NCI-H748 (cell line): Measurements from ENCODE around the gene ST3GAL4.

Experiments used
- DNase-seq: peaks from one replicate; lab custom pipeline; 2025; ENCODE audit not compliant: unreplicated experiment; lab: John Stamatoyannopoulos, UW

Gene ST3GAL4

GRCh38 chr11:126405374-126405773 is 49.9 kb downstream of the ST3GAL4 start:
- DNase-seq = peak; percentile 5

DNA sequence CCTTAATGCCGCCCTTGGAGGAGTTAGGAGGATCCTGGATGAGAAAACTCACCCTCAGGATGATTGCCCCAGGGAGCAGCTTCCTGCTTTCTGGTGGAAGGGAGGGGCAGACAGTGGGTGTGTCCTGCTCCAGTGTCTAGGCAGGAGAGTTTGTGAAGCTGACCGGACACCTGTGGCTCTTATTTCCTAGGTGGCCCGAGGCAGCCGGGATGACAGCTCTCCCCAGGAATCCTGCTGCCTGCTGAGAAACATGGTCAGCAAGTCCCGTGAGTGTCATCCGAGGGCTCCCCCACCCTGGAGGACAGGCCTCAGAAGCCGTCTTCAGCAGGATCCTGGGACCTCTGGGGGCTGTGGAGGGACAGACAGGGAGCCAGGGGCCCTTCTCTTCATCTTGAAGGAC is 50.4 kb downstream of the ST3GAL4 start:
- DNase-seq = no peak

GRCh38 chr11:126406368-126406767 is 50.9 kb downstream of the ST3GAL4 start:
- no peak for DNase-seq

GRCh38 chr11:126407101-126407521 is 51.6 kb downstream of the ST3GAL4 start:
- no peak for DNase-seq

GRCh38 chr11:126407682-126408288 is 52.3 kb downstream of the ST3GAL4 start:
- no peak for DNase-seq

GRCh38 chr11:126408496-126408895 is 53.0 kb downstream of the ST3GAL4 start:
- DNase-seq = no peak

DNA sequence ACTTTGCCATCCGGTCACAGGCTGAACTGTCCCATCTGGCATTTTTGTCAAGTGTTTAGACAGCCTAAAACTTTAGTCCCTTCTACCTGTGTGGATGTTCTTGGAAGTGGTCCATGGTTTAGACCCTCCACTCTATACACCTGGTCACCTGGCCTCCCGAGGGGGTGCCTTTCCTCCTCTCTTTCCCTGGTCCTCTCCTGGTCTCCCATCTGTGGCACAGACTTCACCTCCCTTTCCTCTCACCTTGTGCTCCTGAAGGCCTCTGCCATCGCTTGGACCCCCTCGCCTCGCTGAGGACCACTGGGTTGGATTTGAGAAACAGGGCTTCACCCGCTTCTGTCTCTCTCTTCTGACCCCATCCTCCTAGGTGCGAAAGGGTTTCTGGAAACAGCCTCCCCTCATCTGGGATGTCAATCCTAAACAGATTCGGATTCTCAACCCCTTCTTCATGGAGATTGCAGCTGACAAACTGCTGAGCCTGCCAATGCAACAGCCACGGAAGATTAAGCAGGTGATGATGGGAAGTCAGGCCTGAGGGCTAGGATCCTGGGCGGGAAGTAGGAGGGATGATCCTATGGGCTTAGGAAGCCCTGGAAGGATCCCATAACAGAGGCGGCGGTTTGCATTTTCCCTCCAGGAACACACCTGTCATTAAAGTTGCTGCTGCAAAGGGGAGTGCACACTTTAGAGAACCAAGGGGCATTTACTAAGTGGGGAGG is 53.6 kb downstream of the ST3GAL4 start:
- DNase-seq = no peak

GRCh38 chr11:126409620-126409985 is 54.1 kb downstream of the ST3GAL4 start:
- no peak for DNase-seq

DNA sequence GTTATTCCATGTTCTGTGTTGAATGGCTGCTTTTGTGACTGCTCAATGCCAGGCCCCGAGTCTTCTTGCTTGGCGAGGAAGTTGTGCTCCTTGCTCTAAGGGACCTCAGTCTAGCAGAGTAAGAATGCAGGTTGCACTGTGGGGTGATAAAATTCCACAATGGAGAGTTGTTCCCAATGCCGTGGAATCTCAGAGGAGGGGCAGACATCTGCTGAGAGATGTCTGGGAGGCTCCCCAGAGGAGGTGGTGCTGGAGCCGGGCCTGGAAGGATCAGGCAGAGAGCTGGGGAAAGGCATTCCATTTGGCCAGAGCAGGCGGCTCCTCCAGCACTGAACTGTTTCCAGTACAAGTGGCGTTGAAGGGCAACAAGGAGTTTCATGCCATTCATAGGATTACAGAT is 55.2 kb downstream of the ST3GAL4 start:
- no peak for DNase-seq

- no peak for DNase-seq
These were observed 56.5 kb downstream of the ST3GAL4 start for GRCh38 chr11:126411971-126412381.

DNA sequence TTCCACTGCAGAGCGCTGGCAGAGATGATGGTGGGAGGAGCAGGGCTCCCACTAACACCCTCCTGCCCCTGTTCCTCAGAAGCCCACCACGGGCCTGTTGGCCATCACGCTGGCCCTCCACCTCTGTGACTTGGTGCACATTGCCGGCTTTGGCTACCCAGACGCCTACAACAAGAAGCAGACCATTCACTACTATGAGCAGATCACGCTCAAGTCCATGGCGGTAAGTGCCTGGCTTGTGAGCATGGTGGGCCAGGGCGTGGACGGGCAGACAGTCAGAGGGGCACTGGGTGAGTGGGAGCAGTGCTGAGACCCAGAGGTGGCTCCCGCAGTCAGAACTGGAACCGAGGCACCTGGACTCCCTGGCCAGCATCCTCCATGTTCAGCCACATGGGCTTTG is 57.9 kb downstream of the ST3GAL4 start:
- no peak for DNase-seq

DNA sequence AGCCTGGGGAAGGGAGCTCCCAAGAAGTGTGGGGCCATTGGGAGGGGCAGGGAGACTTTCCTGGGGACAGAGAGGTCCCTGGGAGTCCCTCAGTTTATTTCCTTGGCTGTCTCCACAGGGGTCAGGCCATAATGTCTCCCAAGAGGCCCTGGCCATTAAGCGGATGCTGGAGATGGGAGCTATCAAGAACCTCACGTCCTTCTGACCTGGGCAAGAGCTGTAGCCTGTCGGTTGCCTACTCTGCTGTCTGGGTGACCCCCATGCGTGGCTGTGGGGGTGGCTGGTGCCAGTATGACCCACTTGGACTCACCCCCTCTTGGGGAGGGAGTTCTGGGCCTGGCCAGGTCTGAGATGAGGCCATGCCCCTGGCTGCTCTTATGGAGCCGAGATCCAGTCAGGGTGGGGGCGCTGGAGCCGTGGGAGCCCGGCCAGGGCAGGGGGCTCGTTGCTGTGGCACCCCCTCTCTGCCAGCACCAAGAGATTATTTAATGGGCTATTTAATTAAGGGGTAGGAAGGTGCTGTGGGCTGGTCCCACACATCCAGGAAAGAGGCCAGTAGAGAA is 58.4 kb downstream of the ST3GAL4 start:
- DNase-seq = no peak

GRCh38 chr11:126414615-126415014 is 59.1 kb downstream of the ST3GAL4 start:
- no peak for DNase-seq

DNA sequence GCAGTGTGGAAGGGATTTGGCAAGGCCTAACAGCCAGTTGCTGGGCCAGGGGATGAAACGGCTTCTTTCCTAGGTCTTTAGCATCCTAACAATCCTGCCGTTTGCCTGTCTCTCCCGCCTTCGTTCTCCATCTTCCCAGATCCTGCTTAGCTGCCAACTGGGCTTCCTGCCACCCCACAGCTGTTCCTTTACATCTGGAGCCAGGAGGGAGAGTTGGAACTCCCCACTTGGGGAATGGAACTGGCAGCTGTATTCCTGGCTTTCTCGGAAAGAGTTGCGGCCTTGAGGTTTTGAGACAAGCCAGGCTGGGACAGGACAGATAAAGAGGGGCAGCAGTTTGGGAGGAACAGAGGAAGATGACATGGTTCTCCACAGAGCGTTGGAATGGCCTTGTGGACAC is 59.6 kb downstream of the ST3GAL4 start:
- no peak for DNase-seq

- no peak for DNase-seq
These were observed 60.4 kb downstream of the ST3GAL4 start for GRCh38 chr11:126415669-126416420.

DNA sequence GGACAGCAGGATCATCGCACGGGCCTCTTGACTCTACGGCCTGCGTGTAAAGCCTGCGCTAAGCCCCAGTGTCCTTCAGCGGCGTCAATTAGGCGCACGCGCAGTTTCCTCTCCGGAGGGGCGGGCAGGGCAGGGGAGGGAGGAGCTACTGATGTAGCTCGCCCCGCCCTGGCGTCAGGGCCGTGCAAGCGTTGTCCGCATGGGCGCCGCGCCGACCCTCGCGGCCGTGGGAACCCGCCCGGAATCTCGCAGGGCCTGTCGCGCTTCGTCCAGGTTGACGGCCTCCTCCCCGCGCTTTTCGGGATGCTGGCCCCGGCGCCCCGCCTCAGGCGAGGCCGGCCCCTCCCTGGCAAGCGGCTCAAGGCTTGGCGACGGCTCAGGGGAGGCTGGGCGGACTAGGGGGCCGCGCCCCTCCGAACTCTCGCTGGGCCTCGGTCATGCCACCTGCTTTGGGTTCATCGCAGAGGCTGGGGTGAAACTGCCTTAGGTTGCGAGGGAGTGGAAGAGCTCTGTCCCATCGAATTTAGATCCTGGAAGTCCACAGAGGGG is 61.1 kb downstream of the ST3GAL4 start:
- DNase-seq = peak; percentile 82

DNA sequence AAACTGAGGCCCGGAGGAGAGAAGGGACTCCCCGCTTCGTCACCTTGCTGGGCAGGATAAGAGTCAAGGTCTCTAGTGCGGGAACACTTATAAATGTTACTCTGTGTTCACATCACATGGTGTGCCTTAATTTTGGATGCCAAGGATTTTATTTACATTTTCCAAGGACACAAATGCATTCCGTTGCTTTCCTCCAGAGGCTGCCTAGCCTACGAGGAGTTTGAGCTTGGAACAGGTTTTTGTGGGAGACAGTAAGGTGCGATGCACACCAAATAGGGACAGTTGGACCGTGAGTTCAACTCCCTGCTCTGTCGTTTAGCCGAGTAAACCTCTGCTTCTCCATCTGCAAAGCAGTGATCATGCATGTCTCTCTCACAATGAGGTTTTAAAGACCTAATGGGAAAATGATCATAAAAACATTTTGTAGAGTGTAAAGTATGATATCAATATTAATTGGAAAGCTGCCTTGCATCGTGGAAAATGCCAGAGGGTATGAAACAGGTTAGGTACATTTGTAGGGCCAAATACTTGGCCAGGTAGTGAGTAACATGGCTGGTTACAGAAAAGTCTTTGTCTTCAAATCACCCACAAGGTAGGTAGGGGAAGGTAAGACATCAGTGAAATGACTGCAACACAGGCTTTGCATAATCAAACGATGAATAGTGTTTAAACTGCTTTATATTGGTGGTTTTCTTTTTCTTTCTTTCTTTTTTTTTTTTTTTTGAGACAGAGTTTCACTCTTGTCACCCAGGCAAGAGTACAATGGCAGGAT is 61.8 kb downstream of the ST3GAL4 start:
- DNase-seq = no peak

- no peak for DNase-seq
These were observed 63.4 kb downstream of the ST3GAL4 start for GRCh38 chr11:126418887-126419286.

DNA sequence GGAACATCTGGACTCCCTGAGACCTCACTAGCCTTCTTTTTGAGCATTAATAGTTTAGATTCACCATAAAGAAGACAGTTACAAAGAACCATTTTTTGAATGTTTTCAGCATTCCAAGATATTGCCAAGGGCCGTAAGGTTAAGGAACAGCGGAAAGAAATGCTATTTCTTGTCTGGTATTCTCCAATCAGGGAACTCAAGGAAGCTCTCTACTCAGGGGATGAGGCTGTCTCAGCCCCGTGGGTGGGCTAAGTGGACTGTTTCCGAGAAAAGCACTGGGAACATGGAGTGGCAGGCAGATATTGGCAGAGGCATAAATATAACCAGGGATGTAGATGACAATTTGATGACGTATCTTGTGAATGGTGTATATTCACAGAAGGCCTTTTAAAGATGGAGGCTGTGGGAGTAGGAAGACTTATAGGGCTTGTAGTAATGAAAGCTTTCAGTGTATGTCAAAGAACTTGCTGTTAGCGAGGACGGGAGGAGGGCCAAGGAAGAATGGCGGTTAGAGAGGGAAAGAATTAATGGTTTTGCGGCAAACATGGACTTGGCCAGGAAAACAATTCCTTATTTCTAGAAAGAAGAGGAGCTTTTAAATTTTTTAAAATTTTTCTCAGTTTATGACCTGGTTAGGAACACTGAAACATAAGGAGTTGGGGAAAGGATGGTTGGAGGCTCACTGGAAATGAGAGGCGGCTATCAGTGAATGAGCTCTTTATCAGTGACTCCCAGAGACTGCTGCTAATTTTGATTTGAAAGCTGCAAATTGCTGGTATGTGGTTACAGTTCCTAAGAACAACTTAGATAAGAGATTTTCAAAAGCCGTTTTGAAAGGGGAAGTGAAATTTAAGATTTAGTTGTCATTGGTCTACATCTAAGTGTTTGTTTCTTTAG is 64.6 kb downstream of the ST3GAL4 start:
- DNase-seq = no peak
